WTC11 (cell line): ENCODE measurements around the gene CD6. TPM values are rescaled to one million over a fixed set of nuclear protein-coding genes. Genes with fewer than 3 reads are reported as not detected.

Source experiments
- ATAC-seq: fragments of 200-7000 bp; cut with Tn5 transposase; 2 replicates; pipeline ENCODE4 v1.10.0; 2021; ENCODE audit warnings: mild to moderate bottlenecking, moderate library complexity
- CTCF ChIA-PET: fragments of 300-600 bp; sonication (Branson Sonifier 250); formaldehyde crosslinking; loops from one replicate; lab custom pipeline; 2021; ENCODE audit warnings: antibody characterized with exemption; lab: Charles Lee
- POLR2A ChIA-PET: fragments of 350-600 bp; sonication (Branson Sonifier 250); formaldehyde crosslinking; loops from one replicate; lab custom pipeline; 2021; ENCODE audit warnings: antibody characterized with exemption; lab: Charles Lee
- DNase-seq: peaks from one replicate; pipeline ENCODE4 v3.0.0; 2021; ENCODE audit warnings: low spot score
- H3K27ac Mint-ChIP-seq: 2 replicates; pipeline ENCODE4 v1.8.0; 2021; ENCODE audit warnings: mixed read lengths
- H3K27me3 Mint-ChIP-seq: 2 replicates; pipeline ENCODE4 v1.8.0; 2021; ENCODE audit warnings: low read depth, mild to moderate bottlenecking, moderate library complexity, mixed read lengths
- H3K36me3 Mint-ChIP-seq: 2 replicates; pipeline ENCODE4 v1.8.0; 2021; ENCODE audit warnings: mixed read lengths
- H3K4me1 Mint-ChIP-seq: 2 replicates; pipeline ENCODE4 v1.8.0; 2022; ENCODE audit warnings: mixed read lengths
- H3K4me3 Mint-ChIP-seq: 2 replicates; pipeline ENCODE4 v1.8.0; 2021; ENCODE audit warnings: mild to moderate bottlenecking, moderate library complexity, mixed read lengths
- H3K9me3 Mint-ChIP-seq: 2 replicates; pipeline ENCODE4 v1.8.0; 2021; ENCODE audit warnings: mixed read lengths
- ATF6 ChIP-seq: sonication (generic); formaldehyde crosslinking; IDR thresholded peaks from 2 replicates; pipeline ENCODE4 v1.8.1; 2023; ENCODE audit warnings: mild to moderate bottlenecking, missing genetic modification reagents
- ESRRA ChIP-seq: sonication (generic); formaldehyde crosslinking; IDR thresholded peaks from 2 replicates; pipeline ENCODE4 v1.8.1; 2022; ENCODE audit warnings: mild to moderate bottlenecking, missing genetic modification reagents, borderline replicate concordance
- FOXP1 ChIP-seq: sonication (generic); formaldehyde crosslinking; IDR thresholded peaks from 2 replicates; pipeline ENCODE4 v1.8.0; 2022; ENCODE audit warnings: missing genetic modification reagents, mild to moderate bottlenecking, moderate library complexity, borderline replicate concordance
- GRHL2 ChIP-seq: fragments of 250-450 bp; sonication (Bioruptor Pico); IDR thresholded peaks from 2 replicates; pipeline ENCODE4 v1.8.0; 2022; ENCODE audit warnings: mild to moderate bottlenecking, moderate library complexity; ENCODE audit not compliant: insufficient replicate concordance, severe bottlenecking
- HMGA2 ChIP-seq: fragments of 250-450 bp; sonication (Bioruptor Pico); IDR thresholded peaks from 2 replicates; pipeline ENCODE4 v1.4.0; 2021; ENCODE audit warnings: mild to moderate bottlenecking, moderate library complexity
- IRF2 ChIP-seq: sonication (generic); formaldehyde crosslinking; IDR thresholded peaks from 2 replicates; pipeline ENCODE4 v1.8.0; 2022; ENCODE audit warnings: low read depth, missing genetic modification reagents, borderline replicate concordance
- JAZF1 ChIP-seq: fragments of 250-450 bp; sonication (Bioruptor Pico); IDR thresholded peaks from 2 replicates; pipeline ENCODE4 v1.9.0; 2021; ENCODE audit warnings: moderate library complexity, mild to moderate bottlenecking, inconsistent platforms
- MAX ChIP-seq: sonication (generic); formaldehyde crosslinking; IDR thresholded peaks from 2 replicates; pipeline ENCODE4 v1.8.0; 2022; ENCODE audit warnings: mild to moderate bottlenecking, missing genetic modification reagents
- NR1H2 ChIP-seq: sonication (generic); formaldehyde crosslinking; IDR thresholded peaks from 2 replicates; pipeline ENCODE4 v1.9.0; 2021; ENCODE audit warnings: mild to moderate bottlenecking, moderate library complexity, missing genetic modification reagents
- PRRX2 ChIP-seq: fragments of 250-450 bp; sonication (Bioruptor Pico); IDR thresholded peaks from 2 replicates; pipeline ENCODE4 v1.8.0; 2021; ENCODE audit warnings: mild to moderate bottlenecking
- SOX15 ChIP-seq: fragments of 250-450 bp; sonication (Bioruptor Pico); IDR thresholded peaks from 2 replicates; pipeline ENCODE4 v1.9.0; 2021; ENCODE audit warnings: mild to moderate bottlenecking
- SP1 ChIP-seq: sonication (generic); formaldehyde crosslinking; conservative IDR thresholded peaks from 2 replicates; pipeline ENCODE4 v1.8.1; 2022; ENCODE audit warnings: missing genetic modification reagents
- USF2 ChIP-seq: sonication (generic); formaldehyde crosslinking; IDR thresholded peaks from 2 replicates; pipeline ENCODE4 v1.8.1; 2023; ENCODE audit warnings: mild to moderate bottlenecking, missing genetic modification reagents, moderate library complexity
- ZBTB43 ChIP-seq: sonication (generic); formaldehyde crosslinking; IDR thresholded peaks from 2 replicates; pipeline ENCODE4 v1.8.1; 2023; ENCODE audit warnings: mild to moderate bottlenecking, missing genetic modification reagents
- ZNF121 ChIP-seq: sonication (generic); formaldehyde crosslinking; IDR thresholded peaks from 2 replicates; pipeline ENCODE4 v1.8.0; 2023; ENCODE audit warnings: missing genetic modification reagents
- ZNF232 ChIP-seq: sonication (generic); formaldehyde crosslinking; IDR thresholded peaks from 2 replicates; pipeline ENCODE4 v1.8.0; 2022; ENCODE audit warnings: mild to moderate bottlenecking, missing genetic modification reagents
- ZNF281 ChIP-seq: sonication (generic); formaldehyde crosslinking; IDR thresholded peaks from 2 replicates; pipeline ENCODE4 v1.8.0; 2023; ENCODE audit warnings: mild to moderate bottlenecking, missing genetic modification reagents
- ZNF416 ChIP-seq: fragments of 250-450 bp; sonication (Bioruptor Pico); IDR thresholded peaks from 2 replicates; pipeline ENCODE4 v1.9.0; 2021; ENCODE audit warnings: mild to moderate bottlenecking, inconsistent platforms
- ZNF425 ChIP-seq: fragments of 250-450 bp; sonication (Bioruptor Pico); conservative IDR thresholded peaks from 2 replicates; pipeline ENCODE4 v1.9.0; 2021; ENCODE audit warnings: mild to moderate bottlenecking
- ZSCAN18 ChIP-seq: fragments of 250-450 bp; sonication (Bioruptor Pico); IDR thresholded peaks from 2 replicates; pipeline ENCODE4 v2.1.2; 2022; ENCODE audit warnings: mild to moderate bottlenecking, moderate library complexity
- total RNA-seq: library from RNA; stranded (reverse); gene quantifications from 3 replicates; pipeline ENCODE4 v1.2.3, GENCODE V29; 2021

CD6 gene
- total RNA-seq, 1 experiment from 2014 or later = 1.0 TPM

GRCh38 chr11:60934790-60935605 is 36.5 kb upstream of the CD6 start:
- Mint-ChIP-seq H3K4me1 (no peaks in the 10 kb centered on the region), H3K36me3 (peaks cover 14% of the 10 kb centered on the region), H3K27me3 (no peaks in the 10 kb centered on the region), H3K27ac (no peak overlapping the region), H3K4me3 (no peak overlapping the region), H3K9me3 (no peaks in the 10 kb centered on the region)
- POLR2A ChIA-PET = no interaction called here
- CTCF ChIA-PET = no interaction called here
- DNase-seq (no peak), ATAC-seq (no peak)
- no peak for TF ChIP-seq ATF6 (CRISPR knock-in tag)
- TF ChIP-seq SP1 = no peak
- TF ChIP-seq PRRX2 (CRISPR knock-in tag) = no peak
- TF ChIP-seq FOXP1 (CRISPR knock-in tag) = no peak
- no peak for TF ChIP-seq ZNF425 (CRISPR knock-in tag)
- no peak for TF ChIP-seq NR1H2 (CRISPR knock-in tag)
- no peak for TF ChIP-seq USF2 (CRISPR knock-in tag)
- TF ChIP-seq ZNF121 = no peak
- TF ChIP-seq ZBTB43 (CRISPR knock-in tag) = no peak
- no peak for TF ChIP-seq HMGA2
- no peak for TF ChIP-seq ZSCAN18
- TF ChIP-seq ESRRA = no peak
- TF ChIP-seq SOX15 (CRISPR knock-in tag) = no peak
- TF ChIP-seq IRF2 = no peak
- TF ChIP-seq JAZF1 (CRISPR knock-in tag) = no peak
- no peak for TF ChIP-seq ZNF281 (CRISPR knock-in tag)
- no peak for TF ChIP-seq ZNF232 (CRISPR knock-in tag)
- no peak for TF ChIP-seq MAX (CRISPR knock-in tag)
- no peak for TF ChIP-seq GRHL2
- no peak for TF ChIP-seq ZNF416 (CRISPR knock-in tag)
